NCI-H345 treated with DMSO at 0.1 percent for 48 hours (cell line): ENCODE results near the gene TGM6.
"Not testable (repeated sequence)": the region's sequence is repeated elsewhere in the genome, so short reads cannot be mapped to it uniquely, and the experiment has no call there.

ENCODE experiments used
- DNase-seq: peaks from one replicate; lab custom pipeline; 2025; ENCODE audit not compliant: unreplicated experiment; lab: John Stamatoyannopoulos, UW

TGM6 gene

GRCh38 chr20:2397595-2398145 lies 17.0 kb downstream of the TGM6 start:
- DNase-seq: no peak

DNA sequence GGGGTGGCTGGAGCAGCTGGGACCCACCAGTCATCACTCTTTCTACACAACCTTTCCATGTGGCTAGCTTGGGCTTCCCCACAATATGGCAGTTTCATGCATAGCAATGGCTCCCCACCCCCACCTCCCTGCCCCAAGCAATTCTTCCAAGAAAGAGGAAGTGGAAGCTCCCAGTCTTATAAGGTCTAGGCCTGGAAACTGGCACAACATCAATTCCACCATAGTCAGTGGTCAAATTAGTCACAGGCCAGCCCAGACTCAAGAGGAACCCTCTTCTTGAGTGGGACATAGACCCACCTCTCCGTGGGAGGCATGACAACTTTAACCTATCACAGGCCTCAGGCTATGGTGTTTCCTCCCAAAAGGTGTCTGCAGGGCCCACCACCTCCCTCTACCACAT lies 17.7 kb downstream of the TGM6 start:
- DNase-seq: no peak

GRCh38 chr20:2399390-2399789 lies 18.7 kb downstream of the TGM6 start:
- DNase-seq: no peak

GRCh38 chr20:2400290-2400689 lies 19.6 kb downstream of the TGM6 start:
- no peak for DNase-seq

GRCh38 chr20:2401527-2401926 lies 20.8 kb downstream of the TGM6 start:
- no peak for DNase-seq

DNA sequence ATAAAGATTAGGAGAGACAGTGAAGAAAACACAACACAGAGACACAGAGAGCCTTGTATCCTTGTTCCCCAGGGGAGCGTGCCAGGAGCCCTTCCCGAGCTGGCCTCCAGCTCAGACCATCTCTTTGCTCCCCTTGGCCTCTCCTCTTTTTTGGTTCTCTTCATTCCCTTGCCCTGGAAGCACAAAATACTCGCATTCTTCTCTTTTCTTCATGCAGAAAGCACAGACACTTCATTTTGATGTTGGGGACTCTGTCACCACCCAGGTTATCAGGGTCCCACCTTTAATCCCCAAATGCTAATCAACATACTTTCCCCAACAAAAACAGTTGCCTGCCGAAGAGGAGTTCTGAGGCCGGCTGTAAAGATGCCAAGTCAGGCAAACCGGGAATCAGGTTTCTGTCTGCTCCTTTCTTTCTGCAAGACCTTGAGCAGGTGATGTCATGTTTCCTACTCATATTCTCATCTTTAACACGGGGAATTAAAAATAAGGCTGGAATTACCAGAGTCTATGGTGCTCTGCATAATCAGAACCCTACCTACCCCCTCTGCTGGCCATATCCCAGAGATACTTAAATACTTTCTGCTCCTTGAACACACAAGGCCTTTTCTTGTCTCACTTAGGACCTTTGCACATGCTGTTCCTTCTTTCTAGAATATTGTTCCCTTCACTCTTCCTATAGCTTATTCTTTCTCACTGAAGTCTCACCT lies 21.7 kb downstream of the TGM6 start:
- DNase-seq: peak; percentile 30

- DNase-seq: no peak
Observed at GRCh38 chr20:2403291-2404052, 22.8 kb downstream of the TGM6 start.

DNA sequence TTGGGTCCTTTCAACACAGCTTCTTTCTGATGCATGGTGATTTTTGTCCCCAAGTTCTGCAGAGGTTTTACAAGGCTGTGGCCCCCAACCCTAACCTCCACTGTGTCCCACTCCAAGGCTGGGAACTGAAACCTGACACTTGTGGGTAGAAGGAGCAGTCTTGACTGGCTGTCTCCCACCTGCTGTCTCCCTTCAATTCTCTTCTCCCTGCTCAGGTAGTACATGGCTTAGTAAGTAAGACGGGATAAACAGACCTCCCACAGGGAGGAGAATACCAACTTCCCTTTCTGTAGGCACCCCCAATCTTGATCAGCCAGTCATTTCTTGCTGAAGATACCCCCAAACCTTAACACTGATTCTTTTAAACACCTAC lies 25.0 kb downstream of the TGM6 start:
- DNase-seq: no peak

DNA sequence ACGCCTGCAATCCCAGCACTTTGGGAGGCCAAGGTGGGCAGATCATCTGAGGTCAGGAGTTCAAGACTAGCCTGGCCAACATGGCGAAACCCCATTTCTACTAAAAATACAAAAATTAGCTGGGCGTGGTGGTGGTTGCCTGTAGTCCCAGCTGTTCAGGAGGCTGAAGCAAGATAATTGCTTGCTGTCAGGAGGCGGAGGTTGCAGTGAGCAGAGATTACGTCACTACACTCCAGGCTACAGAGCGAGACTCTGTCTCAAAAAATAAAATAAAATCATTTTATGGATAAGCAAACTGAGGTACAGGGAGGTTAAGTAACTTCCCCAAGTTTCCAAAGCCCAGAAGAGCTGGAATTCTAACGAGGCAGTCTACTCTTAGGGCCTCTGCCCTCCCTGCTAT lies 26.7 kb downstream of the TGM6 start:
- DNase-seq: not testable (repeated sequence)

DNA sequence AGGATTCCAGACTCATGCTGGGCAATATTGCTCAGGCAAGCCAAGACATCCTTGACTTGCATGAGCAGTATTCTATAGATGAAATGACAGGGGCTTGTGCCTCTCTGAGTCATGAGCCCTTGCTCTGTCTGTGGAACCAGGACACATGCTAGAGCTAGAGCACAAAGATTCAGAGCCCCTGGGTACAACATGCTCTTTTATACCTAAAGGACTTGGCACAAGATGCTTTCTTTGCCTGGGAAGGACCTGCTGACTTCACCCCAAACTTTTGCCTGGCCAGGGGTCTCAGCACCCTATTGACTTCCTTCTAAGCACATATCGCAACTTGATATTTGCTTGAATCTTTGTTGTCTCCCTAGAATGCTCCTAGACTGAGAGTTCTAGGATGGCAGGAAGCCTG lies 27.4 kb downstream of the TGM6 start:
- DNase-seq: no peak

DNA sequence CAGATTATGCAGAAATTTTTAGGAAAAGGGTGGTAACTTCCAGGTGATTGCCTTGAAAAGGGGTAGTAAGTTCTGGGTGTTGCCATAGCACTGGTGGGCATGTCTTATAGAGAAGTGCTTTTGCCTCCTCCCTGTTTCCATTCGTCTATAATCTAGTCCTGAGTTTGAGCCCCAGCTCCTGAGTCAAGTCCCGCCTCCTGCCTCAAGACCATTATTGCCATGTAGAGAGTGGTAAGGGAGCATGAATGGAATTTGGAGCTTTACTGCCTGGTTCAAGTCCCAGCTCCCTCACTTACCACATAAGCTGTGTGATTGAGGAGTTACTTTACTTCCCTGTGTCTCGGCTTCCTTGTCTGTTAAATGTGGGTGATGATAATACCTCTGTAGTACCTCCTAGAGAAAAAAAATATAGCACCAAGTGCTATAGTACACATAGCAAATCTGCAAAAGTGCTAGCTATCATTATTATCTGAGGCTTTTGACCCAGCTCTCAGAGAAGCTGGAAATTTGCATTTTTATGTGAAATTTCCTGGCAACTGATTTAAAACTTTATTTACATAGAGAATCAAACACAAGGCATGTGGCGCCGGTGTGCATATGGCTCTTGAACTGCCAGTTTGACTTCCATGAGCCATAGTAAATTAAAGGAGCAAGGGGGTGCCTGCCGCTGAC lies 36.0 kb downstream of the TGM6 start:
- DNase-seq: no peak

- no peak for DNase-seq
Observed at GRCh38 chr20:2417213-2417541, 36.5 kb downstream of the TGM6 start.

GRCh38 chr20:2418388-2418787 lies 37.7 kb downstream of the TGM6 start:
- DNase-seq: no peak

GRCh38 chr20:2420510-2420909 lies 39.8 kb downstream of the TGM6 start:
- no peak for DNase-seq

DNA sequence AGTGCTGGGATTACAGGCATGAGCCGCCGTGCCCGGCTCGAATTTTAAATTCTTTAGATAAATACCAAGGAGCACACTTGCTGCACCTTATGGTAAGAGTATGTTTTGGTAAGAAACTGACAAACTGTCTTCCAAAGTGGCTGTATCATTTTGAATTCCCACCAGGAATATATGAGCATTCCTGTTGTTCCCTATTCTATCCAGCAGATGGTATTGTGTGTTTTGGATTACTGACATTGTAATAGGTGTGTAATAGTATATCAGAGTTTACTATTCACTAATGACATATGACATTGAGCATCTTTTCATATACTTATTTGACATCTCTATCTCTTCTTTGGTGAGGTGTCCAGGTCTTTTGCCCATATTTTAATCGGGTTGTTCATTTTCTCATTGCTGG lies 40.5 kb downstream of the TGM6 start:
- no peak for DNase-seq

GRCh38 chr20:2429051-2429450 lies 48.4 kb downstream of the TGM6 start:
- no peak for DNase-seq

- DNase-seq: no peak
Observed at GRCh38 chr20:2430538-2430937, 49.8 kb downstream of the TGM6 start.

GRCh38 chr20:2431185-2431584 lies 50.5 kb downstream of the TGM6 start:
- no peak for DNase-seq

DNA sequence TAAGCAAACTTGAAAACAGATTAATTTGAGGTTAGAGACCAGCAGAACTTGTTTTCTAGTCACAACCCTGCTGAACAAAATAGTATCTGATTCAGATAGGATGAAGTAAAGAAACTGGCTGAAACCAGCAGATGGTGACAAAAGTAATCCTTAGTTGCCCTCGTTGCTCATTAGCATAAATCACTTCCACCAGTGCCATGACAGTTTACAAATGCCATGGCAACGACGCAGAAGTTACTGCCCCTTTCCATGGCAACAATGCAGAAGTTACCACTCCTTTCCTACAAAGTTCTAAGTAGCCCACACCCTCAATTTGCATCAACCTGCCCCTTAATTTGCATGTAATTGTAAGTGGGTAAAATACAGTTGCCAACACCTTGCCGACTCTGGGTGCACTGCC lies 66.1 kb downstream of the TGM6 start:
- DNase-seq: no peak

- DNase-seq: no peak
Observed at GRCh38 chr20:2449386-2449785, 68.7 kb downstream of the TGM6 start.

DNA sequence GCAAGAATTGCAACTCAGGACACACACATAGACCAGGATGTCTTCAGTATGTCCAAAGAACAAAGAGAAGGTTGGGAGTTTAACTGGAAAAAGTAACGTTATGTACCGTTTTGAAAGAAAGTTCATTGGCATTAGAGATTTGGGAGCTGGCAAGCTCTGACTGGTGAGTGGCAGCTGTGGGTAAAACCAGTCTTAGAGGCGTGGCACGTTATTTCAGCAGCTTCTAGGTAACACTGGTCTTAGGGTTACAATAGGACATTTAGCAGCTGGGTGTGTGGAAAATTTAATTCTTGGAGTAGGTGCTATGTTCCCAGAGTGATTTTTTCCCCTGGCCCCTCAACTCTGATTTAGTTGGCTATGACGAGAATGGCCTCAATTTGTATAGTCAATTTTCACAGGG lies 70.7 kb downstream of the TGM6 start:
- no peak for DNase-seq
